ENCODE data around the gene PMEPA1. TPM values are rescaled to one million over a fixed set of nuclear protein-coding genes. Genes with fewer than 3 reads are reported as not detected.

The PMEPA1 gene
- total RNA-seq, 1 donor from 2014 or later: 151 TPM

DNA sequence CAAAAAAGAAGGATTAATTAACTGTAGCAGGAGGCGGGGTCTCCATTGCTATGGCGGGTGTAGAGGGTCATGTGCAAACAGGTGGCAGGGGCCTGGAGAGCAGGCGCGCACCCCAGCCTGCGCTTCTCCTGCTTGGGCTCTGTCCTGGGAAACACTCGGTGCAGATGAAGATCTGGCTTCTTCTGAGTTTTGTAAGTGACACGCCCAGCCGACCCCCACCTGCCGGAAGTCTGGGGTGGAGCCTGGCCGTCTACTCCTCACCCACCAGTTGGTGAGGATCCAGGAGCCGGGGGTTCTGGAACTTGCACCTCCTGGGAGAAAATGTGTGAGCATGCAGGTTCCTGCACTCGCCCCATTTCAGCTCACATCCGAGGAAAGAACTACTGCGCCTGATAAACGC, 19.3 kb downstream of the PMEPA1 start:
- peaks cover 6% of the 10 kb centered on the region for H3K36me3 Mint-ChIP-seq (ENCODE audit: low read depth)
- no peaks in the 10 kb centered on the region for H3K9me3 Mint-ChIP-seq (ENCODE audit: low read depth)
- H3K27ac Mint-ChIP-seq (ENCODE audit: unreplicated experiment): no peak overlapping the region
- H3K4me1 Mint-ChIP-seq (ENCODE audit: low read depth): peaks cover 92% of the 10 kb centered on the region
- DNase-seq (ENCODE audit: low spot score): no peak
- no peaks in the 10 kb centered on the region for H3K27me3 Mint-ChIP-seq (ENCODE audit: low read depth)
- H3K4me3 Mint-ChIP-seq (ENCODE audit: unreplicated experiment): no peak overlapping the region
- TF ChIP-seq, protein P1, sequence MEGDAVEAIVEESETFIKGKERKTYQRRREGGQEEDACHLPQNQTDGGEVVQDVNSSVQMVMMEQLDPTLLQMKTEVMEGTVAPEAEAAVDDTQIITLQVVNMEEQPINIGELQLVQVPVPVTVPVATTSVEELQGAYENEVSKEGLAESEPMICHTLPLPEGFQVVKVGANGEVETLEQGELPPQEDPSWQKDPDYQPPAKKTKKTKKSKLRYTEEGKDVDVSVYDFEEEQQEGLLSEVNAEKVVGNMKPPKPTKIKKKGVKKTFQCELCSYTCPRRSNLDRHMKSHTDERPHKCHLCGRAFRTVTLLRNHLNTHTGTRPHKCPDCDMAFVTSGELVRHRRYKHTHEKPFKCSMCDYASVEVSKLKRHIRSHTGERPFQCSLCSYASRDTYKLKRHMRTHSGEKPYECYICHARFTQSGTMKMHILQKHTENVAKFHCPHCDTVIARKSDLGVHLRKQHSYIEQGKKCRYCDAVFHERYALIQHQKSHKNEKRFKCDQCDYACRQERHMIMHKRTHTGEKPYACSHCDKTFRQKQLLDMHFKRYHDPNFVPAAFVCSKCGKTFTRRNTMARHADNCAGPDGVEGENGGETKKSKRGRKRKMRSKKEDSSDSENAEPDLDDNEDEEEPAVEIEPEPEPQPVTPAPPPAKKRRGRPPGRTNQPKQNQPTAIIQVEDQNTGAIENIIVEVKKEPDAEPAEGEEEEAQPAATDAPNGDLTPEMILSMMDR (IDR thresholded peaks at IDR 0.05): no peak

DNA sequence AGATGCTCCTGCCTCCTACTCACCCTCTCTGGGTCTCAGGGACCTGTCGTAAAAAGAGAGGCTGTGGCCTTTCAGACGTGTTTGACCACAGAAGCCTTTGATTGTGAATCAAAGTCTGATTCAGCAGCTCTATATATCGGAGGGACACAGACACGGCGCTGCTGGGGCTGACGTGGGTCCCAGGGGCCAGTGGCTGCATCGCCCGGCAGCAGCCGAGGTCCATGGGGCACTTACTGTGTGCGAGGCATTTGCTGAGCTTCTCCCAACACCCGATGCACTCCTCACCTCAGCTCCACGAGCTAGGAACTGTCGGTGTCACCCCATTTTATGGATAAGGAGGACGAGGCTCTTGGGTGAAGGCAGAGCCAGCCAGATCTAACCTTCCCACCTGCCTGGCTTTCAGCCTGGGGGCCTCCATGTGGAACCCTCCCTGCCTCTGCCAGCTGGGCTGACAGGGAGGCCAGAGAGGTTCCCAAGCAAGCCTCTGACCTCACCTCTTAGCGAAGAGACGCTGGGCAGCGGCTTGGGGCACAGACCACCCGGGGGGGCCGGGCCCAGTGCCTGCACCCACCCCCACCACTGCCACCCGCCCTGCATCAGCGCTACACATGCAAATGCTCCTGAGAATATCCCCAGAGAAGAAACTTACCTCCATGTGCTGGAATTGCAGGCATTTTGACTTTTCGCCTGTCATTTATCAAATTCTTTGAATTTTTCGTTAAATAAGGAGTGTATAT, 19.9 kb downstream of the PMEPA1 start:
- Mint-ChIP-seq H3K27ac (ENCODE audit: unreplicated experiment) (no peak overlapping the region), H3K27me3 (ENCODE audit: low read depth) (no peaks in the 10 kb centered on the region), H3K4me1 (ENCODE audit: low read depth) (peaks cover 94% of the 10 kb centered on the region), H3K36me3 (ENCODE audit: low read depth) (peaks cover 6% of the 10 kb centered on the region), H3K9me3 (ENCODE audit: low read depth) (no peaks in the 10 kb centered on the region), H3K4me3 (ENCODE audit: unreplicated experiment) (no peak overlapping the region)
- DNase-seq (ENCODE audit: low spot score): no peak
- TF ChIP-seq, protein P1 (IDR thresholded peaks at IDR 0.05): no peak

DNA sequence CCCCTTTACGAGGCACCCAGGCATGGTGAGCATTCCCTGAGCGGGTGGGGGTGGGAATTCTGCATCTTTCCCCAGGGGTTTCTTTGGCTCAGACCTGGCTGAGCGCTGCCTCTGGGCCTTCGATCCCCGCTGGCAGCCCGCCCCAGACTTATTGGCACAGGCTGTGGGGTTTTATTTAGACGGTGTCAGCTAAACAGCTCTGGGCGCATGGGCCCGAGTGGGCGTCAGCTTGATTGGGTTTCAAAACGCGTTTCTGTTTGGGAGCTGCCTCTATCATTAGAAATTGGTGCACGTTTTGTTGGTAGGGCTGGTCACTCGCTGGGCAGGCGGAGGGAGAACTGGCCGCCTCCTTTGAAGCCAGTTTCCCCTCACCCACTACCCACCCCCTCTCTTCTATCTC, 21.0 kb downstream of the PMEPA1 start:
- Mint-ChIP-seq H3K27ac (ENCODE audit: unreplicated experiment) (no peak overlapping the region), H3K36me3 (ENCODE audit: low read depth) (peaks cover 6% of the 10 kb centered on the region), H3K4me1 (ENCODE audit: low read depth) (peaks cover 94% of the 10 kb centered on the region), H3K4me3 (ENCODE audit: unreplicated experiment) (no peak overlapping the region), H3K27me3 (ENCODE audit: low read depth) (no peaks in the 10 kb centered on the region), H3K9me3 (ENCODE audit: low read depth) (no peaks in the 10 kb centered on the region)
- DNase-seq (ENCODE audit: low spot score): no peak
- TF ChIP-seq, protein P1 (IDR thresholded peaks at IDR 0.05): no peak

DNA sequence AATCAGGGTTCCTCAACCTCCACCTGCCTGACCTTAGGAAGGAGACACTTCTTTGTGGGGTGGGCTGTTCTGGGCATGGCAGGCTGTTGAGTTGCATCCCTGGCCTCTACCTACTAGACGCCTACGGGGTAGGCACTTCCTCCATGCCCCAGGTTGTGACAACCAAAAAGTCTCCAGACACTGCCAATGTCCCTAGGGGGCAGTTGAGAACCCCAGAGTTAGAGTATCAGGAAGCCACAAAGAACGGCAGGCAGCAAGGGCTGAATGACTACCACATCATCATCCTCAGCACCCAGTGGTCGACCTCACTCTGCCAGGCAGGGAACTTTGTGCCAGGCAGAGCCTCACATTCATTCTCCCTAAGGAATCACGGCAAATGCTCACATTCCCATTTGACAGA, 21.5 kb downstream of the PMEPA1 start:
- H3K9me3 Mint-ChIP-seq (ENCODE audit: low read depth): no peaks in the 10 kb centered on the region
- H3K27me3 Mint-ChIP-seq (ENCODE audit: low read depth): no peaks in the 10 kb centered on the region
- DNase-seq (ENCODE audit: low spot score): no peak
- peaks cover 94% of the 10 kb centered on the region for H3K4me1 Mint-ChIP-seq (ENCODE audit: low read depth)
- H3K27ac Mint-ChIP-seq (ENCODE audit: unreplicated experiment): peak overlapping the region; percentile 12
- TF ChIP-seq, protein P1 (IDR thresholded peaks at IDR 0.05): no peak
- H3K4me3 Mint-ChIP-seq (ENCODE audit: unreplicated experiment): no peak overlapping the region
- H3K36me3 Mint-ChIP-seq (ENCODE audit: low read depth): peaks cover 6% of the 10 kb centered on the region

DNA sequence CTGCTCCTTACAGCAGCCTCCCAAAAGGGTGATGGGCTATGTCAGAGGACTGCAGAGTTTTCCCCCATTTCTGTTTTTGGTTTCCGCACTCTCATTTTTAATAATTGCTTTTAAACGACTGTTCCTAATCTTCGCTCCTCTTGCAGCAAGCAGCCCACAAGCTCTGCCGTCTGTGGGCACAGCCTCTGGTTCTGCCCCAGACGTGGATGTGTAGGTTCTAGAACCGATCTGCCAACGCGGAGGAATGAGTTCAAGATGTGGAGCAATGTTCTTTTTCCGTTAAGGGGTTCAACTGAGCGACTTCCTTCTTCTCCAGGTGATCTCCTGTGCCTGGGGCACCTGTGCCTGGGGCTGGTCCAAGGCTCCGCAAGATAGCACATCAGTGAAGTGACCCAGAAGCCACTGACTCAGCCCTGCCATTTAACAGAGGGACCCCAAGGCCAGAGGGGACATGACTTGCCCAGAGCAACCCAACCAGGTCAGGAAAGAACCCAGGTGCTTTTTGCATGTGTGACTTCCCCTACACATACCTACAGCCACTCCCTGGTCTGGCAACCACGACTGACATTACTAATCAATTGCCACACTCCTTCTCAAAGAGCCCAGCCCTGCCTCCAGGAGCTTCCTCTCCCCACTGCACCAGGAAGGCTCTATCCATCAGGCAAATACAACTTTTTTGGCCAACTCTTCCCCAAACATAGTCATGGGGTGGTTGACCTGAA, 22.7 kb downstream of the PMEPA1 start:
- Mint-ChIP-seq H3K4me3 (ENCODE audit: unreplicated experiment) (no peak overlapping the region), H3K36me3 (ENCODE audit: low read depth) (peaks cover 6% of the 10 kb centered on the region), H3K27me3 (ENCODE audit: low read depth) (no peaks in the 10 kb centered on the region), H3K9me3 (ENCODE audit: low read depth) (no peaks in the 10 kb centered on the region), H3K4me1 (ENCODE audit: low read depth) (peaks cover 92% of the 10 kb centered on the region), H3K27ac (ENCODE audit: unreplicated experiment) (peak overlapping the region; percentile 36)
- no peak for DNase-seq (ENCODE audit: low spot score)
- TF ChIP-seq, protein P1 (IDR thresholded peaks at IDR 0.05): no peak
